ENCODE results near the gene PLD6.

- TF ChIP-seq POLR2A (IDR thresholded peaks at IDR 0.05), result no peak
- TF ChIP-seq, protein P1, sequence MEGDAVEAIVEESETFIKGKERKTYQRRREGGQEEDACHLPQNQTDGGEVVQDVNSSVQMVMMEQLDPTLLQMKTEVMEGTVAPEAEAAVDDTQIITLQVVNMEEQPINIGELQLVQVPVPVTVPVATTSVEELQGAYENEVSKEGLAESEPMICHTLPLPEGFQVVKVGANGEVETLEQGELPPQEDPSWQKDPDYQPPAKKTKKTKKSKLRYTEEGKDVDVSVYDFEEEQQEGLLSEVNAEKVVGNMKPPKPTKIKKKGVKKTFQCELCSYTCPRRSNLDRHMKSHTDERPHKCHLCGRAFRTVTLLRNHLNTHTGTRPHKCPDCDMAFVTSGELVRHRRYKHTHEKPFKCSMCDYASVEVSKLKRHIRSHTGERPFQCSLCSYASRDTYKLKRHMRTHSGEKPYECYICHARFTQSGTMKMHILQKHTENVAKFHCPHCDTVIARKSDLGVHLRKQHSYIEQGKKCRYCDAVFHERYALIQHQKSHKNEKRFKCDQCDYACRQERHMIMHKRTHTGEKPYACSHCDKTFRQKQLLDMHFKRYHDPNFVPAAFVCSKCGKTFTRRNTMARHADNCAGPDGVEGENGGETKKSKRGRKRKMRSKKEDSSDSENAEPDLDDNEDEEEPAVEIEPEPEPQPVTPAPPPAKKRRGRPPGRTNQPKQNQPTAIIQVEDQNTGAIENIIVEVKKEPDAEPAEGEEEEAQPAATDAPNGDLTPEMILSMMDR (IDR thresholded peaks at IDR 0.05), result no peak
These were observed 14.8 kb downstream of the PLD6 start for GRCh38 chr17:17191346-17191792.

Measured in Peyer's patch (tissue), 4 donors.